GM10248 (cell line): ENCODE results near the gene CFAP43.

ENCODE experiments used
- CTCF ChIA-PET: fragments of 300-600 bp; sonication (Branson Sonifier 250); formaldehyde crosslinking; extraction: SDS; loops from one replicate; lab custom pipeline; 2021; ENCODE audit warnings: antibody characterized with exemption; lab: Yijun Ruan, JAX
- POLR2A ChIA-PET: fragments of 350-650 bp; sonication (Branson Sonifier 250); formaldehyde crosslinking; extraction: SDS; loops from one replicate; lab custom pipeline; 2020; ENCODE audit warnings: antibody characterized with exemption; lab: Yijun Ruan, JAX
- DNase-seq: peaks from one replicate; pipeline ENCODE4 v3.0.0; 2012; ENCODE audit errors: extremely low spot score
- TF ChIP-seq, protein P1 (sequence below): IDR thresholded peaks from 2 replicates; pipeline ENCODE4 v1.5.1; 2012; ENCODE audit warnings: mild to moderate bottlenecking, low read depth; ENCODE audit errors: extremely low read depth, missing control alignments, control extremely low read depth

The CFAP43 gene

DNA sequence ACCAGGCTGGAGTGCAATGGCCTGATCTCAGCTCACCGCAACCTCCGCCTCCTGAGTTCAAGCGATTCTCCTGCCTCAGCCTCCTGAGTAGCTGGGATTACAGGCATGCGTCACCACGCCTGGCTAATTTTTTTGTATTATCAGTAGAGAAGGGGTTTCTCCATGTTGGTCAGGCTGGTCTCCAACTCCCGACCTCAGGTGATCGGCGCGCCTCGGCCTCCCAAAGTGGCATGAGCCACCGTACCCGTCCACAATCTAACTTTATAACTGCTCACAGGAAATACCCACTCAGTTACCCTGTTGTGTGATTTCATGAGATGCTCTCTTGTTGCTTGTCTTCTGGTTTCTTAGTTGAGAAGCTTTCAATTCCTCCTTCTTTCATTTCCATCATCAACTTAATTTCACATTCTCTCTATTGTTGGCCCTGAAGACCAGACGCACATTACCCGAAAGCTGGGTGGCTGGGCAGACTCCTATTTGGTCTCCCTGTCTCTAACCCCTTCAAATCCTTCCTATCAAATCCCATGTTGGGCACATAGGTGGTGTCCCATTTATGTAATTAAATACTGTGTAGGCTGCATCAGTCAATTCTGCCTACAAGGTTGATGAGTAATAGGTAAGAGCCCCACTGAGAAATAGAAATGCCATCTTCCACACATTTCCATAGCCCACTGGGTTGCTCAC, 35.7 kb upstream of the CFAP43 start:
- CTCF ChIA-PET: interaction anchor here (1.3 to 6.0 kb wide), 3 partner anchors 9 to 24 kb away, joined by 3 to 41 read pairs (median 6); partner anchors contain the start of gene GSTO1

GRCh38 chr10:104264783-104265182, 32.6 kb upstream of the CFAP43 start:
- TF ChIP-seq, protein P1, sequence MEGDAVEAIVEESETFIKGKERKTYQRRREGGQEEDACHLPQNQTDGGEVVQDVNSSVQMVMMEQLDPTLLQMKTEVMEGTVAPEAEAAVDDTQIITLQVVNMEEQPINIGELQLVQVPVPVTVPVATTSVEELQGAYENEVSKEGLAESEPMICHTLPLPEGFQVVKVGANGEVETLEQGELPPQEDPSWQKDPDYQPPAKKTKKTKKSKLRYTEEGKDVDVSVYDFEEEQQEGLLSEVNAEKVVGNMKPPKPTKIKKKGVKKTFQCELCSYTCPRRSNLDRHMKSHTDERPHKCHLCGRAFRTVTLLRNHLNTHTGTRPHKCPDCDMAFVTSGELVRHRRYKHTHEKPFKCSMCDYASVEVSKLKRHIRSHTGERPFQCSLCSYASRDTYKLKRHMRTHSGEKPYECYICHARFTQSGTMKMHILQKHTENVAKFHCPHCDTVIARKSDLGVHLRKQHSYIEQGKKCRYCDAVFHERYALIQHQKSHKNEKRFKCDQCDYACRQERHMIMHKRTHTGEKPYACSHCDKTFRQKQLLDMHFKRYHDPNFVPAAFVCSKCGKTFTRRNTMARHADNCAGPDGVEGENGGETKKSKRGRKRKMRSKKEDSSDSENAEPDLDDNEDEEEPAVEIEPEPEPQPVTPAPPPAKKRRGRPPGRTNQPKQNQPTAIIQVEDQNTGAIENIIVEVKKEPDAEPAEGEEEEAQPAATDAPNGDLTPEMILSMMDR: no peak
- no peak for DNase-seq
- ChIA-PET CTCF (interaction anchor here (1.0 to 1.9 kb wide), 3 partner anchors 10 to 557 kb away, joined by 3 to 6 read pairs (median 3); partner anchors contain the start of gene GSTO1), POLR2A (no interaction called here)

More for the DNA sequence above, 35.7 kb upstream of the CFAP43 start:
- DNase-seq: no peak
- POLR2A ChIA-PET: interaction anchor here (0.6 to 1.5 kb wide), 4 partner anchors 11 to 53 kb away, joined by 3 to 5 read pairs (median 4); no protein-coding TSS in a partner anchor
- TF ChIP-seq, protein P1: no peak

GRCh38 chr10:104262055-104262454, 29.9 kb upstream of the CFAP43 start:
- TF ChIP-seq, protein P1: no peak
- DNase-seq: no peak
- CTCF ChIA-PET: interaction anchor here (1.3 to 11.4 kb wide), 2 partner anchors 9 to 12 kb away, joined by 3 to 53 read pairs; no protein-coding TSS in a partner anchor
- POLR2A ChIA-PET: no interaction called here

GRCh38 chr10:104260775-104261115, 28.6 kb upstream of the CFAP43 start:
- TF ChIP-seq, protein P1: no peak
- DNase-seq: no peak
- CTCF ChIA-PET: interaction anchor here (11.4 kb wide), 1 partner anchor 14 kb away, joined by 53 read pairs; no protein-coding TSS in a partner anchor
- POLR2A ChIA-PET: no interaction called here

DNA sequence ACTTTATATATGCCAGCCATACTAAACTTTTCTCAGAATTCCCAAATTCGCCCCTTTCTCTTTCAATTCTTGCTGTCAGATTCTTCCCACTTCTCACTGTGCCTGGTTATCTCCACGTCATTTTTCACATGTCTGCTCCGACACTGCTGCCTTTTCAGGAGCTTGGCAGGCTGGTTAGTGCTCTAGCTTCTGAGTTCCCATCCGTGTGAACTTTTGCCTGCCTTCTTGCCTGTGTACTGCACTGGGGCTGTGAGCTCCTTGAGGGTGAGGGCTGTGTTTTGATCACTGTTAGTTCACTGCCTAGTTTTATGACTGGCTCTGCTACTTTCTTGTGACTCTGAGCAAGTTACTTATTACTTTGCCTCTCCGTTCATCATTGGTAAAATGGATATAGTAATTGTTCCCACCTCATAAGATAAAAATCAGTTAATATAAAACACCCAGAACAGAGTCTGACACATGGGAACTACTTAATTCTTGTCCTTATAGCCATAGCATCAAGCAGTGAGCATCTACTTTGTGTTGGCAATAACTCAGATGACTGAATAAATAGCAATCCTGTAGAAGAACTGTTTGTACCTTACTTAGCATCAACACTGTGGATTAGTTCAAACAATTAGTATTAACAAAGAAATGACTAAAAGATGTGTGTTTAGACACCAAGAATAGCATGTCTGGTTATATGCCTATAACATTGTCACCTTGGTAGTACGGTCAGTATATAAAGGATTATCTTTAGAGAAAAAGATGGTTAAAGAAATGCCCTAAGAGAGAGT, 28.0 kb upstream of the CFAP43 start:
- ChIA-PET CTCF (interaction anchor here (1.4 to 11.4 kb wide), 2 partner anchors 14 to 19 kb away, joined by 3 to 53 read pairs; no protein-coding TSS in a partner anchor), POLR2A (no interaction called here)
- no peak for DNase-seq
- TF ChIP-seq, protein P1: no peak

- CTCF ChIA-PET: interaction anchor here (1.4 to 11.4 kb wide), 2 partner anchors 15 to 20 kb away, joined by 3 to 53 read pairs; no protein-coding TSS in a partner anchor
Measured at GRCh38 chr10:104259456-104259855, 27.3 kb upstream of the CFAP43 start.

More at GRCh38 chr10:104259456-104259855, 27.3 kb upstream of the CFAP43 start:
- TF ChIP-seq, protein P1: no peak
- POLR2A ChIA-PET: no interaction called here
- no peak for DNase-seq
